WTC11 (cell line): ENCODE measurements around the gene KCNT1. TPM values are rescaled to one million over a fixed set of nuclear protein-coding genes. Genes with fewer than 3 reads are reported as not detected.
"Not testable (repeated sequence)": the region's sequence is repeated elsewhere in the genome, so short reads cannot be mapped to it uniquely, and the experiment has no call there.

Experiments
- ATAC-seq: fragments of 200-7000 bp; cut with Tn5 transposase; 2 replicates; pipeline ENCODE4 v1.10.0; 2021; ENCODE audit warnings: mild to moderate bottlenecking, moderate library complexity
- CTCF ChIA-PET: fragments of 300-600 bp; sonication (Branson Sonifier 250); formaldehyde crosslinking; loops from one replicate; lab custom pipeline; 2021; ENCODE audit warnings: antibody characterized with exemption; lab: Charles Lee
- POLR2A ChIA-PET: fragments of 350-600 bp; sonication (Branson Sonifier 250); formaldehyde crosslinking; loops from one replicate; lab custom pipeline; 2021; ENCODE audit warnings: antibody characterized with exemption; lab: Charles Lee
- DNase-seq: peaks from one replicate; pipeline ENCODE4 v3.0.0; 2021; ENCODE audit warnings: low spot score
- H3K27ac Mint-ChIP-seq: 2 replicates; pipeline ENCODE4 v1.8.0; 2021; ENCODE audit warnings: mixed read lengths
- H3K27me3 Mint-ChIP-seq: 2 replicates; pipeline ENCODE4 v1.8.0; 2021; ENCODE audit warnings: low read depth, mild to moderate bottlenecking, moderate library complexity, mixed read lengths
- H3K36me3 Mint-ChIP-seq: 2 replicates; pipeline ENCODE4 v1.8.0; 2021; ENCODE audit warnings: mixed read lengths
- H3K4me1 Mint-ChIP-seq: 2 replicates; pipeline ENCODE4 v1.8.0; 2022; ENCODE audit warnings: mixed read lengths
- H3K4me3 Mint-ChIP-seq: 2 replicates; pipeline ENCODE4 v1.8.0; 2021; ENCODE audit warnings: mild to moderate bottlenecking, moderate library complexity, mixed read lengths
- H3K9me3 Mint-ChIP-seq: 2 replicates; pipeline ENCODE4 v1.8.0; 2021; ENCODE audit warnings: mixed read lengths
- ARID4B ChIP-seq: sonication (generic); formaldehyde crosslinking; IDR thresholded peaks from 2 replicates; pipeline ENCODE4 v1.8.0; 2023; ENCODE audit warnings: missing genetic modification reagents, mild to moderate bottlenecking, borderline replicate concordance
- ATF6 ChIP-seq: sonication (generic); formaldehyde crosslinking; IDR thresholded peaks from 2 replicates; pipeline ENCODE4 v1.8.1; 2023; ENCODE audit warnings: mild to moderate bottlenecking, missing genetic modification reagents
- FOXJ3 ChIP-seq: sonication (generic); formaldehyde crosslinking; IDR thresholded peaks from 2 replicates; pipeline ENCODE4 v1.9.0; 2021; ENCODE audit warnings: missing genetic modification reagents, mild to moderate bottlenecking, borderline replicate concordance
- FOXK1 ChIP-seq: sonication (generic); formaldehyde crosslinking; IDR thresholded peaks from 2 replicates; pipeline ENCODE4 v1.8.0; 2022; ENCODE audit warnings: mild to moderate bottlenecking, moderate library complexity, missing genetic modification reagents
- NFE2L1 ChIP-seq: sonication (generic); formaldehyde crosslinking; IDR thresholded peaks from 2 replicates; pipeline ENCODE4 v1.8.1; 2023; ENCODE audit warnings: missing genetic modification reagents
- TEAD4 ChIP-seq: sonication (generic); formaldehyde crosslinking; IDR thresholded peaks from 2 replicates; pipeline ENCODE4 v1.8.0; 2022; ENCODE audit warnings: mild to moderate bottlenecking, missing genetic modification reagents
- ZNF121 ChIP-seq: sonication (generic); formaldehyde crosslinking; IDR thresholded peaks from 2 replicates; pipeline ENCODE4 v1.8.0; 2023; ENCODE audit warnings: missing genetic modification reagents
- ZNF281 ChIP-seq: sonication (generic); formaldehyde crosslinking; IDR thresholded peaks from 2 replicates; pipeline ENCODE4 v1.8.0; 2023; ENCODE audit warnings: mild to moderate bottlenecking, missing genetic modification reagents
- ZNF317 ChIP-seq: sonication (generic); formaldehyde crosslinking; IDR thresholded peaks from 2 replicates; pipeline ENCODE4 v1.8.1; 2023; ENCODE audit warnings: low read depth, mild to moderate bottlenecking, moderate library complexity, missing genetic modification reagents, borderline replicate concordance
- ZNF671 ChIP-seq: fragments of 250-450 bp; sonication (Bioruptor Pico); IDR thresholded peaks from 2 replicates; pipeline ENCODE4 v1.8.0; 2021; ENCODE audit warnings: mild to moderate bottlenecking
- total RNA-seq: library from RNA; stranded (reverse); gene quantifications from 3 replicates; pipeline ENCODE4 v1.2.3, GENCODE V29; 2021
- TF ChIP-seq, protein P1 (sequence below): sonication (generic); formaldehyde crosslinking; IDR thresholded peaks from 2 replicates; pipeline ENCODE4 v1.8.1; 2023; ENCODE audit warnings: mild to moderate bottlenecking, missing genetic modification reagents, moderate library complexity
- TF ChIP-seq, protein P2 (sequence below): sonication (generic); formaldehyde crosslinking; IDR thresholded peaks from 2 replicates; pipeline ENCODE4 v1.8.1; 2023; ENCODE audit warnings: mild to moderate bottlenecking, missing genetic modification reagents
- TF ChIP-seq, protein P3 (sequence below): sonication (generic); formaldehyde crosslinking; IDR thresholded peaks from 2 replicates; pipeline ENCODE4 v1.8.0; 2022; ENCODE audit warnings: missing genetic modification reagents

The KCNT1 gene
- total RNA-seq, 1 experiment from 2014 or later = 0.13 TPM

- no peak for TF ChIP-seq FOXK1 (CRISPR knock-in tag)
- no peak for TF ChIP-seq ZNF121 (CRISPR knock-in tag)
- TF ChIP-seq, protein P1, sequence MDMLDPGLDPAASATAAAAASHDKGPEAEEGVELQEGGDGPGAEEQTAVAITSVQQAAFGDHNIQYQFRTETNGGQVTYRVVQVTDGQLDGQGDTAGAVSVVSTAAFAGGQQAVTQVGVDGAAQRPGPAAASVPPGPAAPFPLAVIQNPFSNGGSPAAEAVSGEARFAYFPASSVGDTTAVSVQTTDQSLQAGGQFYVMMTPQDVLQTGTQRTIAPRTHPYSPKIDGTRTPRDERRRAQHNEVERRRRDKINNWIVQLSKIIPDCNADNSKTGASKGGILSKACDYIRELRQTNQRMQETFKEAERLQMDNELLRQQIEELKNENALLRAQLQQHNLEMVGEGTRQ = no peak
- no peak for TF ChIP-seq FOXJ3
- TF ChIP-seq ZNF317 (CRISPR knock-in tag) = no peak
- TF ChIP-seq, protein P2, sequence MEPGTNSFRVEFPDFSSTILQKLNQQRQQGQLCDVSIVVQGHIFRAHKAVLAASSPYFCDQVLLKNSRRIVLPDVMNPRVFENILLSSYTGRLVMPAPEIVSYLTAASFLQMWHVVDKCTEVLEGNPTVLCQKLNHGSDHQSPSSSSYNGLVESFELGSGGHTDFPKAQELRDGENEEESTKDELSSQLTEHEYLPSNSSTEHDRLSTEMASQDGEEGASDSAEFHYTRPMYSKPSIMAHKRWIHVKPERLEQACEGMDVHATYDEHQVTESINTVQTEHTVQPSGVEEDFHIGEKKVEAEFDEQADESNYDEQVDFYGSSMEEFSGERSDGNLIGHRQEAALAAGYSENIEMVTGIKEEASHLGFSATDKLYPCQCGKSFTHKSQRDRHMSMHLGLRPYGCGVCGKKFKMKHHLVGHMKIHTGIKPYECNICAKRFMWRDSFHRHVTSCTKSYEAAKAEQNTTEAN (CRISPR knock-in tag) = no peak
Measured at GRCh38 chr9:135667463-135668001, 34.5 kb upstream of the KCNT1 start (continued).

GRCh38 chr9:135669018-135669417 lies 33.0 kb upstream of the KCNT1 start:
- H3K27ac Mint-ChIP-seq, H3K4me3 Mint-ChIP-seq, POLR2A ChIA-PET, CTCF ChIA-PET, ATAC-seq, H3K27me3 Mint-ChIP-seq, H3K4me1 Mint-ChIP-seq, DNase-seq: not testable (repeated sequence)
- peaks cover 11% of the 10 kb centered on the region for H3K9me3 Mint-ChIP-seq
- H3K36me3 Mint-ChIP-seq = peaks cover 11% of the 10 kb centered on the region

DNA sequence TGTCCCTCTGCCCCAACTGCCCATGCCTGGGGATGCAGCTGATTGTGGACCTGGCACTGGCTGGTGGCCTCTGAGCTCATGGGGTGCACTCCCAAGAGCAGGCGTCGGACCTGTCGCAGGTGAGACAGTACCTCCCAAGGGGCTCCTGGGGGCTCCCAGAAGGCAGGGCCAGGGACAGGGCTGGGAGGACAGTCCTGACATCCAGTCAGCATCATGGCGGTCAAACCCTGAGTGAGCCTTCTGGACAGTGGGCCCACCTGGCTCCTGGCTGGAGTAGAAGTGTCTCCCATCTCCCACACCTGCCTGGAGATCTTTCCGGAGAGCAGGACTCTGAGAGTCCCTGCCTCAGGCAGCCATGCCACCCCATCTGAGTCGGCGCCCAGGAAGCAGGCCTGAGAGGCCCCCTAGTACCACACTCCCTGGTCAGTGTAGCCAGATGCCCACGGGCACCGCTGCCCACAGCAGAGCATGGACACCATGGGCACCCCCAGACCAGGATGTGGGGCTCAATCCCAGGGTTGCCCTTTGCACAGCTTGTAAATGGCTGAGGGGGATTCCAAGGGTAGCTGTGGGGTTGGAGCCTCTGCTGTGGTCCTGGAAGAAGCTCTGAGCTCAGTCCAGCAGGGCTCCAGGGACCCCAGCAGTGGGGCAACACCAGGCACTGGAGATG lies 32.2 kb upstream of the KCNT1 start:
- peaks cover 11% of the 10 kb centered on the region for H3K9me3 Mint-ChIP-seq
- ATAC-seq (no peak), DNase-seq (no peak)
- H3K27ac Mint-ChIP-seq = no peak overlapping the region
- no peaks in the 10 kb centered on the region; the same call in 1 of the 2 replicates for H3K4me1 Mint-ChIP-seq
- no peaks in the 10 kb centered on the region for H3K27me3 Mint-ChIP-seq
- TF ChIP-seq TEAD4 (CRISPR knock-in tag) (no peak), ATF6 (CRISPR knock-in tag) (no peak), ZNF671 (CRISPR knock-in tag) (no peak), ARID4B (CRISPR knock-in tag) (no peak), ZNF281 (CRISPR knock-in tag) (no peak), NFE2L1 (CRISPR knock-in tag) (no peak)
- TF ChIP-seq, protein P3, sequence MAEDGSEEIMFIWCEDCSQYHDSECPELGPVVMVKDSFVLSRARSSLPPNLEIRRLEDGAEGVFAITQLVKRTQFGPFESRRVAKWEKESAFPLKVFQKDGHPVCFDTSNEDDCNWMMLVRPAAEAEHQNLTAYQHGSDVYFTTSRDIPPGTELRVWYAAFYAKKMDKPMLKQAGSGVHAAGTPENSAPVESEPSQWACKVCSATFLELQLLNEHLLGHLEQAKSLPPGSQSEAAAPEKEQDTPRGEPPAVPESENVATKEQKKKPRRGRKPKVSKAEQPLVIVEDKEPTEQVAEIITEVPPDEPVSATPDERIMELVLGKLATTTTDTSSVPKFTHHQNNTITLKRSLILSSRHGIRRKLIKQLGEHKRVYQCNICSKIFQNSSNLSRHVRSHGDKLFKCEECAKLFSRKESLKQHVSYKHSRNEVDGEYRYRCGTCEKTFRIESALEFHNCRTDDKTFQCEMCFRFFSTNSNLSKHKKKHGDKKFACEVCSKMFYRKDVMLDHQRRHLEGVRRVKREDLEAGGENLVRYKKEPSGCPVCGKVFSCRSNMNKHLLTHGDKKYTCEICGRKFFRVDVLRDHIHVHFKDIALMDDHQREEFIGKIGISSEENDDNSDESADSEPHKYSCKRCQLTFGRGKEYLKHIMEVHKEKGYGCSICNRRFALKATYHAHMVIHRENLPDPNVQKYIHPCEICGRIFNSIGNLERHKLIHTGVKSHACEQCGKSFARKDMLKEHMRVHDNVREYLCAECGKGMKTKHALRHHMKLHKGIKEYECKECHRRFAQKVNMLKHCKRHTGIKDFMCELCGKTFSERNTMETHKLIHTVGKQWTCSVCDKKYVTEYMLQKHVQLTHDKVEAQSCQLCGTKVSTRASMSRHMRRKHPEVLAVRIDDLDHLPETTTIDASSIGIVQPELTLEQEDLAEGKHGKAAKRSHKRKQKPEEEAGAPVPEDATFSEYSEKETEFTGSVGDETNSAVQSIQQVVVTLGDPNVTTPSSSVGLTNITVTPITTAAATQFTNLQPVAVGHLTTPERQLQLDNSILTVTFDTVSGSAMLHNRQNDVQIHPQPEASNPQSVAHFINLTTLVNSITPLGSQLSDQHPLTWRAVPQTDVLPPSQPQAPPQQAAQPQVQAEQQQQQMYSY (CRISPR knock-in tag) = no peak
- TF ChIP-seq, all 79 proteins: peak for 0
- Mint-ChIP-seq H3K4me3 (no peak overlapping the region), H3K36me3 (peaks cover 11% of the 10 kb centered on the region)
- CTCF ChIA-PET = no interaction called here
- POLR2A ChIA-PET = no interaction called here
